Subcutaneous abdominal adipose tissue (tissue), 5 donors: ENCODE data around the gene SDR39U1.

Source experiments
- H3K27ac ChIP-seq: one replicate; pipeline ENCODE4 v1.7.0; 2013; ENCODE audit warnings: low read depth, mild to moderate bottlenecking, inconsistent platforms, low read length, moderate library complexity
- H3K27me3 ChIP-seq, 5 donors: one replicate each; pipeline ENCODE4 v1.7.0; 2013; ENCODE audit warnings: low read length in 5 of 5, inconsistent platforms in 1 of 5; ENCODE audit not compliant: control insufficient read depth in 5 of 5, insufficient read depth in 4 of 5
- H3K36me3 ChIP-seq, 5 donors: one replicate each; pipeline ENCODE4 v1.7.0; 2013; ENCODE audit warnings: low read length in 5 of 5; ENCODE audit not compliant: control insufficient read depth in 5 of 5, insufficient read depth in 5 of 5
- H3K4me1 ChIP-seq, 5 donors: one replicate each; pipeline ENCODE4 v1.7.0; 2013; ENCODE audit warnings: low read length in 5 of 5, mild to moderate bottlenecking in 3 of 5, moderate library complexity in 1 of 5; ENCODE audit not compliant: control insufficient read depth in 5 of 5, insufficient read depth in 5 of 5
- H3K4me3 ChIP-seq, 5 donors: one replicate each; pipeline ENCODE4 v1.7.0; 2013; ENCODE audit warnings: low read length in 5 of 5, low read depth in 1 of 5
- H3K9ac ChIP-seq, 5 donors: one replicate each; pipeline ENCODE4 v1.7.0; 2013; ENCODE audit warnings: low read length in 5 of 5, mild to moderate bottlenecking in 4 of 5, moderate library complexity in 3 of 5
- H3K9me3 ChIP-seq, 5 donors: one replicate each; pipeline ENCODE4 v1.7.0; 2013; ENCODE audit warnings: low read length in 5 of 5; ENCODE audit not compliant: control insufficient read depth in 5 of 5
- donor health status: healthy.
- donor health status: healthy.
- donor health status: healthy.
- donor health status: healthy.
- donor health status: healthy.

SDR39U1 gene

DNA sequence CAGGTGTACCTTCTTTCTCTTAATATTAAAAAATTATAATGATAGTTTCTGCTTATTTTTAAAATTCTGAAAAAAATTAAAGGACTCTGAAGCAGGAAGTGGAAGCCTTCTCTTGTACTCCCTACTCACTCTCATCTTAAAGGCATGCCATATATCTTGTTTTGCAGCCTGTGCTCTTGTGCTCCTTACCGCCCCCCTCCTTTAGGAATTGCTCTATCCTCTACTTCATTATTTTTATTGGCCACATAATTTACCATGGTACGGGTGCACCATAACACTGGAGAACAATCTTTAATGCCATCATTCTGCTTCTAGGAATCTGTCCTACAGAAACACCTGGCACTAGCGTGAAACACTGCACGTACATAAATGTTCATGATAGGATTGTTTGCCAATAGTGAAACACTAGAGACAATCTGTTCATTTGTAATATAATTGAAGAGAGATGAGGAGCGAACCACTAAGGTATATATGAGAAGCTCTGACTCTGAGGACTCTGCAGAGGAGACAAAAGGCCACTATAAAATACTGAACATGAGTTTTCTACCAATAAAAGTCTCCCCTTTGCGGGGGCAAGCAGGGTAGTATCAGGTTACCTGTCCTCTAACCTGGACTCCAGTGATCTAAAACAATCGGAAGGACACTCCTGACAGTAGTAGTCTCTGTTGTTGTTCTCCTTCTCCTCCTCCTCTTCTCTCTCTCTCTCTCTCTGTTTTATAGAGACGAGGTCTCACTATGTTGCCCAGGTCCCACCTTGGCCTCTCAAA, 50.1 kb downstream of the SDR39U1 start:
- H3K9me3 ChIP-seq: no peaks in the 10 kb centered on the region
- H3K27ac ChIP-seq: no peak overlapping the region
- H3K4me3 ChIP-seq: no peak overlapping the region
- no peak overlapping the region for H3K9ac ChIP-seq
- H3K27me3 ChIP-seq: peaks cover 0 to 8% (median 4%) of the 10 kb centered on the region in 5 donors
- H3K4me1 ChIP-seq: peaks cover 0 to 8% (median 0%) of the 10 kb centered on the region in 5 donors
- no peaks in the 10 kb centered on the region for H3K36me3 ChIP-seq

DNA sequence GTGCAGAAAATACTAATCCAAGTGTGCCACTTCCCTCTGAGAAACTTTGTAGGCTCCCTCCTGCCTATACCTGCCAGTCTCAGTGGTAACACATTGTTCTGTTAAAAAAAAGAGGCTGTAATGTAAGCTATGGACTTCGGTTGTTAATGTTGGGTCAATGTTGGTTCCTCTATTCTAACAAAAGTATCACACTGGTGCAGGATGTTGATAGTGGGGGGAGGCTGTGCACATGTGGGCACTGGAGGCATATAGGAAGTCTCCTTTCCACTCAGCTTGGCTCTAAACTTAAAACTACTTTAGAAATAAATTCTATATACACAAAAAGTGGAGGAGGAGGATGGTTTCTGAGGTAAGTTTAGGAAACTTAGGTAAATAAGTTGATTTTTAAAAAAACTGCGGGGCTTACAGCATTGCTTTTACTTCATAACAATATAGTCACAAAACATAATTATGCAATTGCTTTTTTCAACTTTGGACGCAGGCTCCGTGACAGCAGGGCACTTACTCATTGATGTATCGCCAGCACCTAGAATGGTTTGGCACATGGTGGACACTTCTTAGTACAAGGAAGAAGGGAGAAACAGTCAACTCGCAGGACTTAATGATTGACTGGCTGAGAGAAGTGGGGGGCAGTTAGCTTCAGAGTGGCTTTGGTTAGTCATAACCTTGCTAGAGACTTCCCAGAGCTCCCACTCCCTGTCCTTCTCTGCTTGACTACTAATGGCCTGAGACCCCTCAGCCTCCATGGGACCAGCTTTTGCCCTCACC, 51.7 kb downstream of the SDR39U1 start:
- Histone ChIP-seq H3K27ac (no peak overlapping the region), H3K4me3 (no peak overlapping the region), H3K27me3 (peaks cover 0 to 8% (median 4%) of the 10 kb centered on the region in 5 donors), H3K36me3 (no peaks in the 10 kb centered on the region), H3K9me3 (no peaks in the 10 kb centered on the region), H3K9ac (no peak overlapping the region), H3K4me1 (peaks cover 0 to 8% (median 0%) of the 10 kb centered on the region in 5 donors)
